COLO668 (cell line): ENCODE data around the gene ANO3.

Source experiments
- DNase-seq: peaks from one replicate; lab custom pipeline; 2025; ENCODE audit not compliant: unreplicated experiment; lab: John Stamatoyannopoulos, UW

ANO3 gene

GRCh38 chr11:26702406-26702805 lies 370.5 kb downstream of the ANO3 start:
- DNase-seq, result no peak

GRCh38 chr11:26703411-26704191 lies 371.7 kb downstream of the ANO3 start:
- DNase-seq, result no peak

- no peak for DNase-seq
These were observed 372.3 kb downstream of the ANO3 start for GRCh38 chr11:26704249-26704648.

GRCh38 chr11:26706181-26706580 lies 374.3 kb downstream of the ANO3 start:
- DNase-seq, result no peak

- DNase-seq, result no peak
These were observed 377.0 kb downstream of the ANO3 start for GRCh38 chr11:26708736-26709456.

- DNase-seq, result no peak
These were observed 378.6 kb downstream of the ANO3 start for GRCh38 chr11:26710489-26710888.

- no peak for DNase-seq
These were observed 380.6 kb downstream of the ANO3 start for GRCh38 chr11:26712497-26712896.
